H54 (cell line): ENCODE measurements around the gene GALNT16.
A peak's percentile ranks its signal among the peaks of the same experiment; 100 is the strongest.
"Not testable (repeated sequence)": the region's sequence is repeated elsewhere in the genome, so short reads cannot be mapped to it uniquely, and the experiment has no call there.

Experiments
- DNase-seq: peaks from one replicate; pipeline ENCODE4 v3.0.0; 2011; ENCODE audit warnings: low spot score, mixed read lengths; ENCODE audit not compliant: insufficient read length
- FAIRE-seq: peaks from 3 replicates; lab custom pipeline; 2011; peaks lifted over from hg19 to GRCh38; lab: Jason Lieb, UNC
- POLR2A ChIP-seq: IDR thresholded peaks from 2 replicates; pipeline ENCODE4 v1.6.1; 2011; ENCODE audit warnings: low read depth, mild to moderate bottlenecking, low read length

The GALNT16 gene

GRCh38 chr14:69374235-69374634 is 114.3 kb downstream of the GALNT16 start:
- no peak for FAIRE-seq
- TF ChIP-seq POLR2A, result no peak
- no peak for DNase-seq

DNA sequence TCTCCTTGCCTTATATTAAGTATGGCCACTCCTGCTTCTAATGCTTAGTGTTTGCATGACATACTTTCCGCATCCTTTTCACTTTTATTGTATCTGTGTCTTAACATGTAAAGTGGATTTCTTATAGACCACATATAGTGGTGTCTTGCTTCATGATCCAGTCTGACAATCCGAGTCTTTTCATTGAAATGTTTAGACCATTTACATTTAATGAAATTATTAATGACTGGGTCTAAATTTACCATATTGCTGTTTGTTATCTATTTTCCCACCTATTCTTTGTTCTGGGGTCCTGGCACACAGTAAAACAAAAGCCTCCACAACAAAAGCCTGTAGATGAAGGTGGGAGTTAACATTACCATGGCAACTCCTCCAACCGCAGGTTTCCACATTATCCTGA is 115.2 kb downstream of the GALNT16 start:
- DNase-seq, result no peak
- no peak for FAIRE-seq
- no peak for TF ChIP-seq POLR2A

- DNase-seq (no peak), FAIRE-seq (no peak)
- TF ChIP-seq POLR2A, result no peak
These were observed 115.8 kb downstream of the GALNT16 start for GRCh38 chr14:69375722-69376121.

DNA sequence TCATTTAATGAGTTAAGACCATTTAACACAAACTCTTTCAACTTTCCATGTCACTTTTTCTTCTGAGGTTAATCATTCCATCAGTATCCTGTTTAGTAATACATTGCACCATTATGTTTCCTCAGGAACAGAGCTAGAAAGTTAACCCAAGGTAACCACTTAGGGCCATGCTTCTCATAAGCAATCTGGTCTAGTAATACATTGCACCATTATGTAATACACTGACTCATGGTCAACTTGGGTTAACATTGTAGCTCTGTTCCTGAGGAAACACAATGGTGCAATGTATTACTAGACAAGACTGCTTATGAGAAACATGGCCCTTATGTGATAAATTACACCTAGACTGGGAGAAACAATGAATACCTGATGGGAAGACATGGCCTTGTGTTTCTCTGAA is 116.5 kb downstream of the GALNT16 start:
- DNase-seq (no peak), FAIRE-seq (no peak)

DNA sequence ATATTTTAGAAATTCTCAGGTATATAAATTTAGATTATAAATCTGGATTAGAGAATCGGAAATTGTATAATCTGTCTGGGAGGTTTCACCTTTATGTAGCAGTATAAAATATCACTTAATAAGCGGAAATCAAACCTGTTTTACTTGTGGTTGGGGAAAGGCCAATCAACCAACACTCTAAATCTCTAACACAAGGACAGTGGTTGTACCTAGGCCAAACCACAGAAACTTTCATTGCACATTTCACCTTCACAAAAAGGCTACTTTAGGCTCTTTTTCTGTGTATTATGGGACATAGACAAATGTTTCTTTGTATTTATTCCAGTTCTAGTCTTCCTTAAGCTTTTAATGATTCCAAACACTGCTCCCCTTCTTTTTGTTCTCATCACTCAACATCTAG is 118.3 kb downstream of the GALNT16 start:
- no peak for TF ChIP-seq POLR2A
- no peak for DNase-seq
- FAIRE-seq, result no peak

More for the DNA sequence above, 116.5 kb downstream of the GALNT16 start:
- TF ChIP-seq POLR2A, result no peak

DNA sequence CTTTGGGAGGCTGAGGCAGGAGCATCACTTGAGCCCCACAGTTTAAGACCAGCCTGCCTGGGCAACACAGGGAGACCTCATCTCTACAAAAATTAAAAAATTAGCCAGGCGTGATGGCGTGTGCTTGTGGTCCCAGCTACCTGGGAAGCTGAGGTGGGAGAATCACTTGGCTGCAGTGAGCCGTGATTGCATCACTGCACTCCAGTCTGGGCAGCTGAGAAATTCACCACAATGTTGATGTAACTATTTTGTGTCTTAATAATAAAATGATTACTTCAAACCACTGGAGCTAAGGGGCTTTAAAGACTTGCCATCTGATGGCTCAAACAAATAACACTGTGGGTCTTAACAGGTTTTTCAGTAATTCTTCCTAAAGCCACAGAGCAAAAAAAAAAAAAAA is 127.4 kb downstream of the GALNT16 start:
- FAIRE-seq (no peak), DNase-seq (no peak)
- no peak for TF ChIP-seq POLR2A

DNA sequence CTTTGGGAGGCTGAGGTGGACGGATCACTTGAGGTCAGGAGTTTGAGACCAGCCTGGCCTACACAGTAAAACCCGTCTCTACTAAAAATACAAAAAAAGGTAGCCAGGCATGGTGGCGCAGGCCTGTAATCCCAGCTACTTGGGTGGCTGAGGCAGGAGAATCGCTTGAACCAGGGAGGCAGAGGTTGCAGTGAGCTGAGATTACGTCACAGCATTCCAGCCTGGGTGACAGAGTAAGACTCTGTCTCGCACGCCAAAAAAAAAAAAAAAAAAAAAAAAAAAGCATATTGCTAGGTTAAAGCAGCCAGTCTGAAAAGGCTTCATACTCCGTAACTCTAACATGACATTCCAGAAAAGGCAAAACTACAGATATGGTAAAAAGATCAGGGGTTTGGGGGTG is 131.4 kb downstream of the GALNT16 start:
- FAIRE-seq, DNase-seq: not testable (repeated sequence)

GRCh38 chr14:69392481-69392880 is 132.5 kb downstream of the GALNT16 start:
- DNase-seq (no peak), FAIRE-seq (no peak)
- no peak for TF ChIP-seq POLR2A

- no peak for TF ChIP-seq POLR2A
- FAIRE-seq (no peak), DNase-seq (no peak)
These were observed 136.0 kb downstream of the GALNT16 start for GRCh38 chr14:69395929-69396328.

- FAIRE-seq (peak; percentile 75), DNase-seq (peak; percentile 63)
- peak; percentile 79 for TF ChIP-seq POLR2A
These were observed 138.3 kb downstream of the GALNT16 start, which contains the start of the genes ERH and SLC39A9 for GRCh38 chr14:69398053-69398817. TSS of gene ERH (minus strand) at chr14:69398299. CDS start at chr14:69398233, 66 bp downstream. TSS of gene SLC39A9 (plus strand) at chr14:69398692. CDS start at chr14:69399370, 678 bp downstream.

- TF ChIP-seq POLR2A, result no peak
- FAIRE-seq (no peak), DNase-seq (no peak)
These were observed 138.9 kb downstream of the GALNT16 start for GRCh38 chr14:69398818-69399210.

- FAIRE-seq (no peak), DNase-seq (no peak)
- no peak for TF ChIP-seq POLR2A
These were observed 139.8 kb downstream of the GALNT16 start for GRCh38 chr14:69399750-69400149.

DNA sequence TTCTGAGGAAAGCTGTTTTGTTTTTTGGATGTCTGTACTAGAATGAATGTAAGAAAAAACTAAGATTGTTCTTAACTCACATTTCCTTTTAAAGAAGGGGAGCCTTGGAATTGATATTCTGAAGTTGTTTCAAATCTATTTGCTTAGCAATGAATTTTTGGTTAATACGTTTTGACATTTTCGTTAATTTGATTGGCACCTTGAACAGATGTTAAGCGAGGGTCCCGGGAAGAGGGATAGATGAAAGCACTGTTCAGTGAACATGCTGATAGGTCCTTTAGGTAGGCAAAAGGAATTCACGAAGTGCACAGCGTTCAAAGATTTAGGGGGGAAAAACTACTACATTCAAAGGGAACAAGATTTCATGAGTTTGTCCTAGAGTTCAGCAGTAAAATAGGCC is 140.2 kb downstream of the GALNT16 start:
- TF ChIP-seq POLR2A, result no peak
- no peak for DNase-seq
- no peak for FAIRE-seq

GRCh38 chr14:69401841-69402240 is 141.9 kb downstream of the GALNT16 start:
- TF ChIP-seq POLR2A, result no peak
- FAIRE-seq, result no peak
- DNase-seq, result no peak

DNA sequence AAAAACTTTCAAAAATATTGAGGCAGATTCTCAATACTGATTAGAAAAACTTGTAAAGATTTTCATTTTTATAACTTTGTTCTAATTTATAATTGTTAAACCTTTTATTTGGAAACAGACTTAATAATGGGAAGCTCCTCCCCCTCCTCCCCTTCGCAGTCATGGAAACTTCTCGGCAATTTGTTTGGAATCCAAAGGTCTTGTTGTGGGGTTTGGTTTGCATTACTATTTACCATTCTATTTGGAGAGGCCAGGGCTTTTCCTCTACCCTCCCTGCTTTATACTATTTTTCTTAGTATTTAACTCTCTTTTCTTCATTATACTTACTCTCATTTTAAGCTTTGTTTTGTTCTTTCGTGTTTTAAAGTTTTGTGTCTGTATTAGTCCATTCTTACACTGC is 144.5 kb downstream of the GALNT16 start:
- FAIRE-seq, result no peak
- no peak for DNase-seq

More for the DNA sequence above, 144.5 kb downstream of the GALNT16 start:
- TF ChIP-seq POLR2A, result no peak
